HepG2 (cell line): ENCODE measurements around the gene TEAD3. TPM values are rescaled to one million over a fixed set of nuclear protein-coding genes. Genes with fewer than 3 reads are reported as not detected.

Source experiments
- ATAC-seq: fragments of 200-7000 bp; cut with Tn5 transposase; 3 replicates; pipeline ENCODE4 v1.9.1; 2020; ENCODE audit warnings: mild to moderate bottlenecking, moderate library complexity
- BruUV-seq: library from RNA; stranded (reverse); fragments of 400-500 nt; replicated peaks from 2 replicates; lab custom pipeline; 2021; lab: Mats Ljungman, UMichigan
- CTCF ChIA-PET: fragments of 300-600 bp; formaldehyde crosslinking; extraction: SDS; loops from one replicate; lab custom pipeline; 2021; ENCODE audit warnings: low total read pairs, inconsistent platforms, low intra/inter-chr PET ratio; lab: Yijun Ruan, JAX
- POLR2A ChIA-PET: fragments of 350-600 bp; sonication (Branson Sonifier 250); formaldehyde crosslinking; loops from one replicate; lab custom pipeline; 2020; ENCODE audit warnings: antibody characterized with exemption, inconsistent platforms; lab: Yijun Ruan, JAX
- DNase-seq: peaks from one replicate; pipeline ENCODE4 v3.0.0-alpha.2; 2015; ENCODE audit warnings: low spot score
- FAIRE-seq: peaks from 3 replicates; lab custom pipeline; 2011; peaks lifted over from hg19 to GRCh38; lab: Jason Lieb, UNC
- H2AFZ ChIP-seq: one replicate; pipeline ENCODE4 v1.6.1; 2011; ENCODE audit warnings: low read length, inconsistent platforms
- H3K27ac ChIP-seq: fragments of 300-600 bp; 3 replicates; pipeline ENCODE4 v1.8.0; 2011; ENCODE audit warnings: mixed run types, mild to moderate bottlenecking, mixed read lengths, low read length, inconsistent platforms; ENCODE audit not compliant: insufficient read depth; ENCODE audit errors: extremely low read length
- H3K27me3 ChIP-seq, 2 experiments: fragments of 200-600 bp in 1 of 2; 2 replicates in 1 of 2; 3 replicates in 1 of 2; pipeline versions ENCODE4 v1.6.0 to v1.8.0; 2011; ENCODE audit warnings: low read length in 2 of 2, mild to moderate bottlenecking in 2 of 2, moderate library complexity in 2 of 2, inconsistent platforms in 1 of 2; ENCODE audit not compliant: insufficient read depth in 2 of 2, control insufficient read depth in 1 of 2
- H3K36me3 ChIP-seq, 2 experiments: fragments of 200-600 bp in 1 of 2; replicated peaks in 1 of 2; 2 replicates in 1 of 2; 3 replicates in 1 of 2; pipeline versions ENCODE4 v1.5.1 to v1.8.0; 2011; ENCODE audit warnings: low read length in 2 of 2, inconsistent platforms in 1 of 2; ENCODE audit not compliant: insufficient read depth in 2 of 2, control insufficient read depth in 1 of 2
- H3K4me1 ChIP-seq: 2 replicates; pipeline ENCODE4 v1.5.1; 2012; ENCODE audit warnings: low read length, inconsistent platforms; ENCODE audit not compliant: insufficient read depth
- H3K4me2 ChIP-seq: 2 replicates; pipeline ENCODE4 v1.6.0; 2011; ENCODE audit warnings: low read depth, low read length, inconsistent platforms
- H3K4me3 ChIP-seq, 3 experiments: fragments of 200-600 bp in 1 of 3; sonication (generic), shearing (Covaris generic) in 1 of 3; replicated peaks in 1 of 3; 2 replicates each; pipeline ENCODE4 v1.5.1; 2011 to 2016; ENCODE audit warnings: low read length in 3 of 3, inconsistent platforms in 2 of 3, low read depth in 2 of 3, mild to moderate bottlenecking in 2 of 3, control low read depth in 1 of 3, mixed read lengths in 1 of 3; ENCODE audit not compliant: insufficient read depth in 1 of 3
- H3K79me2 ChIP-seq: one replicate; pipeline ENCODE4 v1.6.1; 2011; ENCODE audit warnings: low read length, inconsistent platforms; ENCODE audit not compliant: insufficient read depth
- H3K9ac ChIP-seq: 2 replicates; pipeline ENCODE4 v1.6.0; 2011; ENCODE audit warnings: mild to moderate bottlenecking, low read depth, low read length, inconsistent platforms; ENCODE audit not compliant: insufficient read depth
- H3K9me3 ChIP-seq: 2 replicates; pipeline ENCODE4 v1.5.1; 2012; ENCODE audit warnings: mild to moderate bottlenecking, low read length
- H4K20me1 ChIP-seq: 2 replicates; pipeline ENCODE4 v1.6.0; 2011; ENCODE audit warnings: inconsistent platforms, mild to moderate bottlenecking, low read length, moderate library complexity; ENCODE audit not compliant: insufficient read depth
- ATAD3A ChIP-seq: sonication (generic); formaldehyde crosslinking; IDR thresholded peaks from 2 replicates; pipeline ENCODE4 v1.4.0; 2020; ENCODE audit warnings: missing genetic modification reagents
- MIXL1 ChIP-seq: IDR thresholded peaks from 2 replicates; pipeline ENCODE4 v1.6.1; 2016
- NFYB ChIP-seq: sonication (generic); formaldehyde crosslinking; IDR thresholded peaks from 2 replicates; pipeline ENCODE4 v1.4.0; 2020; ENCODE audit warnings: missing genetic modification reagents
- ONECUT2 ChIP-seq: sonication (generic); formaldehyde crosslinking; IDR thresholded peaks from 2 replicates; pipeline ENCODE4 v1.4.0; 2020; ENCODE audit warnings: missing genetic modification reagents
- PAF1 ChIP-seq: IDR thresholded peaks from 2 replicates; pipeline ENCODE4 v1.6.1; 2016; ENCODE audit warnings: missing genetic modification reagents, missing compliant biosample characterization
- PRDM15 ChIP-seq: sonication (generic); formaldehyde crosslinking; IDR thresholded peaks from 2 replicates; pipeline ENCODE4 v1.4.0; 2020; ENCODE audit warnings: missing genetic modification reagents
- USF2 ChIP-seq, 2 experiments: sonication (generic) in 1 of 2; formaldehyde crosslinking in 1 of 2; IDR thresholded peaks; 2 replicates each; pipeline versions ENCODE4 v1.5.1 to v1.6.1; 2011 to 2020; ENCODE audit warnings: borderline replicate concordance in 1 of 2, low read depth in 1 of 2, low read length in 1 of 2, mild to moderate bottlenecking in 1 of 2, missing genetic modification reagents in 1 of 2, moderate library complexity in 1 of 2
- ZBTB42 ChIP-seq: sonication (generic); formaldehyde crosslinking; IDR thresholded peaks from 2 replicates; pipeline ENCODE4 v1.5.0; 2020; ENCODE audit warnings: mild to moderate bottlenecking, missing genetic modification reagents
- ZFX ChIP-seq: sonication (generic); formaldehyde crosslinking; IDR thresholded peaks from 2 replicates; pipeline ENCODE4 v1.4.0; 2020; ENCODE audit warnings: mild to moderate bottlenecking, low read depth, missing genetic modification reagents, moderate library complexity
- ZNF30 ChIP-seq: sonication (generic); formaldehyde crosslinking; IDR thresholded peaks from 2 replicates; pipeline ENCODE4 v1.5.0; 2020; ENCODE audit warnings: mild to moderate bottlenecking, missing genetic modification reagents
- ZNF407 ChIP-seq: sonication (generic); formaldehyde crosslinking; IDR thresholded peaks from one replicate; pipeline ENCODE4 v1.5.1; 2020; ENCODE audit warnings: mild to moderate bottlenecking, missing genetic modification reagents; ENCODE audit errors: not compliant biosample characterization
- WGBS: methylation state at CpG from one replicate; pipeline ENCODE4 v1.1.6; 2017; ENCODE audit warnings: low lambda C conversion rate; 5-methylcytosine and 5-hydroxymethylcytosine counted together
- in situ Hi-C: cut with HindIII; loops from 2 replicates; pipeline ENCODE4 v1.10.0; 2017; ENCODE audit warnings: low pct_unique_long_range_greater_than_20kb; ENCODE audit not compliant: extremely low pct_ligation_motif_present
- intact Hi-C: fragments of 100-400 bp; cut with micrococcal nuclease; formaldehyde crosslinking; loops from one replicate; pipeline ENCODE4 v1.10.0; 2022; ENCODE audit not compliant: unreplicated experiment
- polyA plus RNA-seq, 8 experiments: library from polyadenylated mRNA; depleted of rRNA in 3 of 8; stranded (reverse) in 7 of 8; unstranded in 1 of 8; fragments of >200 nt; fragmentation: Illumina TruSeq in 4 of 8; extraction: Trizol in 4 of 8; gene quantifications; 2 replicates each; pipeline versions ENCODE4 v1.2.1 to v1.2.3, GENCODE V29; 2011 to 2016; ENCODE audit warnings: low read depth in 4 of 8, missing spikeins in 1 of 8, mixed read lengths in 1 of 8; ENCODE audit not compliant: insufficient read depth in 1 of 8
- total RNA-seq, 5 experiments: library from RNA; depleted of rRNA; stranded (reverse); fragments of >200 nt; fragmentation: Illumina TruSeq; extraction: Trizol; gene quantifications; 2 replicates each; pipeline ENCODE4 v1.2.3, GENCODE V29; 2016; ENCODE audit warnings: low read depth in 1 of 5

The TEAD3 gene
- total and polyA plus RNA-seq, 2 of the 13 experiments (the other 11 are each of a cell fraction or from before 2014, with no cell fraction given): 15.1 to 16.5 TPM

DNA sequence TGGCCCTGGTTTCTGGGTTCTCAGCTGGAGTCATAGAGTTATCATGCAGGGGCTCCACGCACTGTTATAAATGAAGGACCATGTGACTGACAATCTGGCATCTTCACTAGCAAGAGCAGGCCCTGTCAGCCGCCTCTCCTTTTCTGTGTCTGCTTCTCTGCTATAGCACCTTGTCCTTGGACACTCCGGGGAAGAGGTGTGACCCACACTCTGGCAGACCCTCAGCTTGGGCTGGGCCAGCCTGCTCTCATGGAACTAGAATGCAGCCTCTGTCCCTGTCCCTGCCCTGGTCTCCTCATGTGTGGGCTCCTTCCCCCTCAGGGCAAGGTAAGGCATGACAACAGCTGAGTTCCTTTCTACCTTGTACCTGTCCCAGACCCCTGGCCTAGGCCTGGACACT, 55.7 kb downstream of the TEAD3 start:
- in situ Hi-C loops: no loop called here
- no TSS peak for BruUV-seq
- POLR2A ChIA-PET: no interaction called here
- TF ChIP-seq ZNF30 (CRISPR knock-in tag) (no peak), USF2 (IDR thresholded peaks at IDR 0.05; ENCODE audit: low read depth, low read length) (no peak), USF2 (CRISPR knock-in tag; IDR thresholded peaks at IDR 0.05; ENCODE audit: borderline replicate concordance) (no peak), MIXL1 (no peak), ONECUT2 (no peak), PAF1 (no peak), ZNF407 (CRISPR knock-in tag) (no peak), ATAD3A (no peak), NFYB (CRISPR knock-in tag) (no peak), PRDM15 (CRISPR knock-in tag) (no peak), ZFX (CRISPR knock-in tag) (no peak), ZBTB42 (no peak)

More for the DNA sequence above, 55.7 kb downstream of the TEAD3 start:
- H3K9ac ChIP-seq: no peak overlapping the region
- H4K20me1 ChIP-seq: no peaks in the 10 kb centered on the region
- H3K27me3 ChIP-seq: peaks cover under 1 to 5% of the 10 kb centered on the region in 2 experiments; a peak in 2 of 5 replicates
- FAIRE-seq: no peak
- CTCF ChIA-PET: no interaction called here
- H3K9me3 ChIP-seq: no peaks in the 10 kb centered on the region
- H3K36me3 ChIP-seq: no peaks in the 10 kb centered on the region
- no peak overlapping the region for H3K27ac ChIP-seq
- no peak overlapping the region for H2AFZ ChIP-seq
- H3K4me2 ChIP-seq: no peak overlapping the region
- no peak overlapping the region for H3K4me3 ChIP-seq
- peaks cover 31% of the 10 kb centered on the region for H3K4me1 ChIP-seq
- H3K79me2 ChIP-seq: no peaks in the 10 kb centered on the region
- WGBS: 69% methylated on average over 3 of the region's 3 CpGs
- intact Hi-C loops: no loop called here
- peak; percentile 28 for ATAC-seq
- DNase-seq: no peak
